ENCODE data around the gene FAAH. TPM values are rescaled to one million over a fixed set of nuclear protein-coding genes. Genes with fewer than 3 reads are reported as not detected.

FAAH gene
- total and polyA plus RNA-seq, 4 donors = 13.9 to 34.8 (median 27.8) TPM

- H3K4me3 ChIP-seq = no peak overlapping the region
- H3K4me1 ChIP-seq (ENCODE audit: control insufficient read depth in 5 of 5, insufficient read depth in 5 of 5, low read length in 5 of 5) = no peaks in the 10 kb centered on the region
- no peak overlapping the region for H3K9ac ChIP-seq (ENCODE audit: insufficient read depth in 1 of 2, low read length in 2 of 2)
- peaks cover 3 to 19% (median 9%) of the 10 kb centered on the region in 4 donors for H3K36me3 ChIP-seq (ENCODE audit: control insufficient read depth in 4 of 4, insufficient read depth in 4 of 4, low read length in 4 of 4)
- H3K9me3 ChIP-seq (ENCODE audit: control insufficient read depth in 4 of 4, insufficient read depth in 3 of 4, low read length in 3 of 4) = no peaks in the 10 kb centered on the region
- H3K27ac ChIP-seq (ENCODE audit: low read depth in 1 of 2, low read length in 1 of 2) = no peak overlapping the region
- TF ChIP-seq, protein P1, sequence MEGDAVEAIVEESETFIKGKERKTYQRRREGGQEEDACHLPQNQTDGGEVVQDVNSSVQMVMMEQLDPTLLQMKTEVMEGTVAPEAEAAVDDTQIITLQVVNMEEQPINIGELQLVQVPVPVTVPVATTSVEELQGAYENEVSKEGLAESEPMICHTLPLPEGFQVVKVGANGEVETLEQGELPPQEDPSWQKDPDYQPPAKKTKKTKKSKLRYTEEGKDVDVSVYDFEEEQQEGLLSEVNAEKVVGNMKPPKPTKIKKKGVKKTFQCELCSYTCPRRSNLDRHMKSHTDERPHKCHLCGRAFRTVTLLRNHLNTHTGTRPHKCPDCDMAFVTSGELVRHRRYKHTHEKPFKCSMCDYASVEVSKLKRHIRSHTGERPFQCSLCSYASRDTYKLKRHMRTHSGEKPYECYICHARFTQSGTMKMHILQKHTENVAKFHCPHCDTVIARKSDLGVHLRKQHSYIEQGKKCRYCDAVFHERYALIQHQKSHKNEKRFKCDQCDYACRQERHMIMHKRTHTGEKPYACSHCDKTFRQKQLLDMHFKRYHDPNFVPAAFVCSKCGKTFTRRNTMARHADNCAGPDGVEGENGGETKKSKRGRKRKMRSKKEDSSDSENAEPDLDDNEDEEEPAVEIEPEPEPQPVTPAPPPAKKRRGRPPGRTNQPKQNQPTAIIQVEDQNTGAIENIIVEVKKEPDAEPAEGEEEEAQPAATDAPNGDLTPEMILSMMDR (IDR thresholded peaks at IDR 0.05; ENCODE audit: control extremely low read depth, extremely low read depth) = no peak
- ATAC-seq (ENCODE audit: insufficient read depth, low FRiP score) (no peak), DNase-seq (no peak)
- no peaks in the 10 kb centered on the region for H3K27me3 ChIP-seq (ENCODE audit: control insufficient read depth in 3 of 3, insufficient read depth in 3 of 3, low read length in 2 of 3)
- WGBS, 2 donors = 98 to 99% methylated on average over 2 of the region's 2 CpGs
Observed at GRCh38 chr1:46368791-46369190, 25.3 kb upstream of the FAAH start.

DNA sequence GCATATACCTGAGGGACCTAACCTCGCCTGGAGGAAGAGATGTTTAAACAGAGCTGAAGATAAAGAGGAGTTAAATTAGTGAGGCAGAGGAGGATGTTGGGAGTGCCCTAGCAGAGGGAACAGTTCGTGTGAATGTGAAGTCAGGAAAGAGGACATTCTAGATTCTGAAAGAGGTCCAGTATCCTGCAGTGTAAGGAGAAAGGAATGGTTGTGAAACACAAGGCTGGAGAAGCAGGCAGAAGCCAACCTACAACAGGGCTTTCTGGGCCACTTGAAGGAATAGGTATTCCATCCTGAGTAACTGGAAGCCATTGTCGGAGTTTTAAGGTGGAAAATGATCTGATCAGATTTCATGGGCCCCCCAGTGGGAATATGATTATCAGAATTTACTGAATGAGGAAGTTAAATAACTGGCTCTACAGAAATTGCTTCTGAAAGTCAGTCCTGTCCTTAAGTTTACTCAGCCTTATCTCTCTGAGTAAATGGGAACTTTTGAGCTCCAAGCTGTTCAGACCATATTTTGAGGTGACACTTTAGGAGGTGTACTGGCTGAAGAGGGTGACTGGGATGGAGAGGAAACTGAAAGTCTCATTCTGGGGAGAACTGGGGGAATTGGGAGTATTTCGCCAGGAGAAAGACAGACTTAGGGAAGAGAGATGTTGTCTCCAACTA lies 24.4 kb upstream of the FAAH start:
- TF ChIP-seq, protein P1 (IDR thresholded peaks at IDR 0.05; ENCODE audit: control extremely low read depth, extremely low read depth) = no peak
- Histone ChIP-seq H3K36me3 (ENCODE audit: control insufficient read depth in 4 of 4, insufficient read depth in 4 of 4, low read length in 4 of 4) (peaks cover 1 to 18% (median 8%) of the 10 kb centered on the region in 4 donors), H3K9ac (ENCODE audit: insufficient read depth in 1 of 2, low read length in 2 of 2) (no peak overlapping the region), H3K9me3 (ENCODE audit: control insufficient read depth in 4 of 4, insufficient read depth in 3 of 4, low read length in 3 of 4) (no peaks in the 10 kb centered on the region), H3K27me3 (ENCODE audit: control insufficient read depth in 3 of 3, insufficient read depth in 3 of 3, low read length in 2 of 3) (no peaks in the 10 kb centered on the region), H3K4me1 (ENCODE audit: control insufficient read depth in 5 of 5, insufficient read depth in 5 of 5, low read length in 5 of 5) (no peaks in the 10 kb centered on the region), H3K4me3 (no peak overlapping the region), H3K27ac (ENCODE audit: low read depth in 1 of 2, low read length in 1 of 2) (no peak overlapping the region)
- ATAC-seq (ENCODE audit: insufficient read depth, low FRiP score) (no peak), DNase-seq (peak in 1 of 3 donors; percentile 4)
- 62 to 69% methylated on average over 4 of the region's 4 CpGs for WGBS, 2 donors

DNA sequence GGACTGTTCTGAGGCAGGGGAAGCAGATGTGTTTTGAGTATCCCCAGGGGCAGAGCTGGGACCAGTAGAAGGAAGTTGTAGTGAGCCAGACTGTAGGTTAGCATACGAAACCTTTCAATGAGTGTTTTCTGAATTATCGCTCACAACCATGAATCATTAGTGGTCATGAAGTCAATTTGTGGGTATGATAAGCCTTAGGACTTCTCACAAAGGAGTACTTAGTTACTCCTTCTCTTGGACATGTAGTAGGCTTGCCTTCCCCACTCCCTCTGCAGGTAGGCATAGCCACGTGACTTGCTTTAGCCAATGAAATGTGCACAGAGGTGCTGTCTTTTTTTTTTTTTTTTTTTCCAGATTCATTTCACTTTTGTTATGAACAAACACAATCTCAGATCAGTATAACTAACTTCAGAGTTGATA lies 23.9 kb upstream of the FAAH start:
- H3K9ac ChIP-seq (ENCODE audit: insufficient read depth in 1 of 2, low read length in 2 of 2) = no peak overlapping the region
- H3K9me3 ChIP-seq (ENCODE audit: control insufficient read depth in 4 of 4, insufficient read depth in 3 of 4, low read length in 3 of 4) = no peaks in the 10 kb centered on the region
- DNase-seq (no peak), ATAC-seq (ENCODE audit: insufficient read depth, low FRiP score) (no peak)
- no peak overlapping the region for H3K4me3 ChIP-seq
- TF ChIP-seq, protein P1 (IDR thresholded peaks at IDR 0.05; ENCODE audit: control extremely low read depth, extremely low read depth) = no peak
- no peaks in the 10 kb centered on the region for H3K4me1 ChIP-seq (ENCODE audit: control insufficient read depth in 5 of 5, insufficient read depth in 5 of 5, low read length in 5 of 5)
- peaks cover 0 to 17% (median 6%) of the 10 kb centered on the region in 4 donors for H3K36me3 ChIP-seq (ENCODE audit: control insufficient read depth in 4 of 4, insufficient read depth in 4 of 4, low read length in 4 of 4)
- WGBS, 2 donors = 73 to 84% methylated on average over 3 of the region's 3 CpGs
- H3K27me3 ChIP-seq (ENCODE audit: control insufficient read depth in 3 of 3, insufficient read depth in 3 of 3, low read length in 2 of 3) = no peaks in the 10 kb centered on the region
- H3K27ac ChIP-seq (ENCODE audit: low read depth in 1 of 2, low read length in 1 of 2) = no peak overlapping the region

DNA sequence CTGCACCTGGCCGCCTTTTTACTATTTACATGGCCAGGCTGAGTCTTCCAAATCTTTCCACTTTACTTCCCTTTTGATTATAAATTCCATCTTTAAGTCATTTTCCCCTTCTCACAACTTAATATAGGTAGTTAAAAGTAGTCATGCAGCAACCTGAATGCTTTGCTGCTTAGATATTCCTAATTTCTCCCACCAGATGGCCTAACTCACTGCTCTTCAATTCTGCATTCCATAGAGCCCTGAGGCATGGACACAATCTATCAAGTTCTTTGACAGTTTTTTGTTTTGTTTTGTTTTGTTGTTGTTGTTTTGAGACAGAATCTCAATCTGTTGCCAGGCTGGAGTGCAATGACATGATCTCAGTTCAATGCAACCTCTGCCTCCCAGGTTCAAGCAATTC lies 21.7 kb upstream of the FAAH start:
- TF ChIP-seq, protein P1 (IDR thresholded peaks at IDR 0.05; ENCODE audit: control extremely low read depth, extremely low read depth) = no peak
- ATAC-seq (ENCODE audit: insufficient read depth, low FRiP score) (no peak), DNase-seq (no peak)
- Histone ChIP-seq H3K9ac (ENCODE audit: insufficient read depth in 1 of 2, low read length in 2 of 2) (no peak overlapping the region), H3K27ac (ENCODE audit: low read depth in 1 of 2, low read length in 1 of 2) (no peak overlapping the region), H3K4me1 (ENCODE audit: control insufficient read depth in 5 of 5, insufficient read depth in 5 of 5, low read length in 5 of 5) (no peaks in the 10 kb centered on the region), H3K36me3 (ENCODE audit: control insufficient read depth in 4 of 4, insufficient read depth in 4 of 4, low read length in 4 of 4) (peaks cover 0 to 10% (median 2%) of the 10 kb centered on the region in 4 donors), H3K9me3 (ENCODE audit: control insufficient read depth in 4 of 4, insufficient read depth in 3 of 4, low read length in 3 of 4) (no peaks in the 10 kb centered on the region), H3K4me3 (no peak overlapping the region), H3K27me3 (ENCODE audit: control insufficient read depth in 3 of 3, insufficient read depth in 3 of 3, low read length in 2 of 3) (no peaks in the 10 kb centered on the region)
- WGBS, 2 donors = 97 to 100% methylated on average over 1 of the region's 1 CpG

Data from lung (tissue), 12 donors.